ENCODE measurements around the gene PPP3R2.

The PPP3R2 gene

GRCh38 chr9:101594796-101595195, at the start of gene PPP3R2:
Gene PPP3R2 (minus strand): TSS chr9:101594969. CDS start chr9:101594921, 48 bp downstream.
- DNase-seq: no peak

- DNase-seq: no peak
Observed at GRCh38 chr9:101639785-101640665, 45.3 kb upstream of the PPP3R2 start.

- DNase-seq: no peak
Observed at GRCh38 chr9:101639311-101639710, 44.5 kb upstream of the PPP3R2 start.

GRCh38 chr9:101636247-101636646, 41.5 kb upstream of the PPP3R2 start:
- no peak for DNase-seq

GRCh38 chr9:101635473-101635872, 40.7 kb upstream of the PPP3R2 start:
- no peak for DNase-seq

GRCh38 chr9:101634741-101635409, 40.1 kb upstream of the PPP3R2 start:
- no peak for DNase-seq

- no peak for DNase-seq
Observed at GRCh38 chr9:101632611-101633010, 37.8 kb upstream of the PPP3R2 start.

GRCh38 chr9:101631892-101632291, 37.1 kb upstream of the PPP3R2 start:
- no peak for DNase-seq

GRCh38 chr9:101629636-101630035, 34.9 kb upstream of the PPP3R2 start:
- DNase-seq: no peak

- DNase-seq: peak; percentile 4
Observed at GRCh38 chr9:101628173-101628572, 33.4 kb upstream of the PPP3R2 start.

GRCh38 chr9:101626295-101626694, 31.5 kb upstream of the PPP3R2 start:
- DNase-seq: no peak

GRCh38 chr9:101625876-101626275, 31.1 kb upstream of the PPP3R2 start:
- no peak for DNase-seq

- no peak for DNase-seq
Observed at GRCh38 chr9:101620452-101620851, 25.7 kb upstream of the PPP3R2 start.

- no peak for DNase-seq
Observed at GRCh38 chr9:101618698-101619097, 23.9 kb upstream of the PPP3R2 start.

- DNase-seq: no peak
Observed at GRCh38 chr9:101605547-101605946, 10.8 kb upstream of the PPP3R2 start.

GRCh38 chr9:101604296-101604695, 9.5 kb upstream of the PPP3R2 start:
- no peak for DNase-seq

GRCh38 chr9:101601904-101602765, 7.4 kb upstream of the PPP3R2 start:
- DNase-seq: peak; percentile 13

- no peak for DNase-seq
Observed at GRCh38 chr9:101593345-101593744, 1.4 kb downstream of the PPP3R2 start.

GRCh38 chr9:101592788-101593187, 2.0 kb downstream of the PPP3R2 start:
- DNase-seq: no peak

GRCh38 chr9:101591787-101592446, 2.9 kb downstream of the PPP3R2 start:
- no peak for DNase-seq

GRCh38 chr9:101590901-101591300, 3.9 kb downstream of the PPP3R2 start:
- no peak for DNase-seq

- peak; percentile 25 for DNase-seq
Observed at GRCh38 chr9:101590074-101590473, 4.7 kb downstream of the PPP3R2 start.
